ENCODE results near the gene SELE. TPM values are rescaled to one million over a fixed set of nuclear protein-coding genes. Genes with fewer than 3 reads are reported as not detected.

SELE gene
- total RNA-seq, 4 donors from 2014 or later = 0.09 to 0.20 TPM; not detected in 2

- in situ Hi-C loops (cut with MboI; ENCODE audit: low sequenced_read_pairs in 4 of 4) = no loop called here
Measured at GRCh38 chr1:169696273-169697100, 37.4 kb downstream of the SELE start.

GRCh38 chr1:169694304-169695075 lies 39.4 kb downstream of the SELE start:
- no peak for DNase-seq
- H3K27ac ChIP-seq = no peak overlapping the region
- H3K27me3 ChIP-seq = no peaks in the 10 kb centered on the region
- in situ Hi-C loops (cut with MboI; ENCODE audit: low sequenced_read_pairs in 4 of 4) (no loop called here), intact Hi-C loops (cut with DNase I; ENCODE audit: low total_unique reads) (no loop called here)
- no peaks in the 10 kb centered on the region for H3K36me3 ChIP-seq
- ATAC-seq = no peak
- H3K9me3 ChIP-seq = no peaks in the 10 kb centered on the region
- no peak for TF ChIP-seq POLR2A (IDR thresholded peaks at IDR 0.05)
- TF ChIP-seq, protein P1, sequence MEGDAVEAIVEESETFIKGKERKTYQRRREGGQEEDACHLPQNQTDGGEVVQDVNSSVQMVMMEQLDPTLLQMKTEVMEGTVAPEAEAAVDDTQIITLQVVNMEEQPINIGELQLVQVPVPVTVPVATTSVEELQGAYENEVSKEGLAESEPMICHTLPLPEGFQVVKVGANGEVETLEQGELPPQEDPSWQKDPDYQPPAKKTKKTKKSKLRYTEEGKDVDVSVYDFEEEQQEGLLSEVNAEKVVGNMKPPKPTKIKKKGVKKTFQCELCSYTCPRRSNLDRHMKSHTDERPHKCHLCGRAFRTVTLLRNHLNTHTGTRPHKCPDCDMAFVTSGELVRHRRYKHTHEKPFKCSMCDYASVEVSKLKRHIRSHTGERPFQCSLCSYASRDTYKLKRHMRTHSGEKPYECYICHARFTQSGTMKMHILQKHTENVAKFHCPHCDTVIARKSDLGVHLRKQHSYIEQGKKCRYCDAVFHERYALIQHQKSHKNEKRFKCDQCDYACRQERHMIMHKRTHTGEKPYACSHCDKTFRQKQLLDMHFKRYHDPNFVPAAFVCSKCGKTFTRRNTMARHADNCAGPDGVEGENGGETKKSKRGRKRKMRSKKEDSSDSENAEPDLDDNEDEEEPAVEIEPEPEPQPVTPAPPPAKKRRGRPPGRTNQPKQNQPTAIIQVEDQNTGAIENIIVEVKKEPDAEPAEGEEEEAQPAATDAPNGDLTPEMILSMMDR (IDR thresholded peaks at IDR 0.05 in 4 of 5, conservative IDR thresholded peaks at IDR 0.05 in 1 of 5) = no peak
- no peak overlapping the region for H3K4me3 ChIP-seq
- peaks cover 0 to 7% of the 10 kb centered on the region in 2 donors for H3K4me1 ChIP-seq

More at GRCh38 chr1:169696273-169697100, 37.4 kb downstream of the SELE start:
- H3K27ac ChIP-seq = no peak overlapping the region
- ATAC-seq (no peak), DNase-seq (no peak)
- H3K4me1 ChIP-seq = peaks cover 0 to 7% of the 10 kb centered on the region in 2 donors
- intact Hi-C loops (cut with DNase I; ENCODE audit: low total_unique reads) = no loop called here
- no peak overlapping the region for H3K4me3 ChIP-seq
- no peaks in the 10 kb centered on the region for H3K9me3 ChIP-seq
- TF ChIP-seq, protein P1 (IDR thresholded peaks at IDR 0.05 in 4 of 5, conservative IDR thresholded peaks at IDR 0.05 in 1 of 5) = no peak
- TF ChIP-seq POLR2A (IDR thresholded peaks at IDR 0.05) = no peak
- no peaks in the 10 kb centered on the region for H3K27me3 ChIP-seq
- H3K36me3 ChIP-seq = no peaks in the 10 kb centered on the region

- Histone ChIP-seq H3K27ac (no peak overlapping the region), H3K27me3 (no peaks in the 10 kb centered on the region), H3K4me1 (peaks cover 0 to 7% of the 10 kb centered on the region in 2 donors), H3K4me3 (no peak overlapping the region), H3K9me3 (no peaks in the 10 kb centered on the region), H3K36me3 (no peaks in the 10 kb centered on the region)
- intact Hi-C loops (cut with DNase I; ENCODE audit: low total_unique reads) = no loop called here
- no peak for DNase-seq
- no peak for ATAC-seq
- no peak for TF ChIP-seq POLR2A (IDR thresholded peaks at IDR 0.05)
- TF ChIP-seq, protein P1 (IDR thresholded peaks at IDR 0.05 in 4 of 5, conservative IDR thresholded peaks at IDR 0.05 in 1 of 5) = no peak
- in situ Hi-C loops (cut with MboI; ENCODE audit: low sequenced_read_pairs in 4 of 4) = no loop called here
Measured at GRCh38 chr1:169692756-169693460, 41.0 kb downstream of the SELE start.

DNA sequence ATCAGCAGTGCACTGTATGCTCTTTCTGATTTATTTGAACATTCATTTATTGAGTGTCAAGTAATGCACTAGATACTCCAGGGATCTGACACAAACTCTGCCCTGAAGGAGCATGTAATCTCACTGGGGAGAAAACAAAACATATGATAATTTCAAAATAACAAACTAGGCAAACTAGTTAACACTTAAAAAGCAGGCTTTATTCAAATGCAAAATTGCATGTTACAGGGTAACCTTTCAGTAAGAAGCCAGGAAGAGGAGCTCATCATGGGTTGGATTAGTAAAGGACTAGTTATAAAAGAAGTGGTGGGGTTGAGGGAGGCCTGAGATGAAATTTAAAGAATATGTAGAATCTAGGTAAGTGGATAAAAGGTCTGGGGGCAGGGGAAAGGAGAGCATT lies 43.4 kb downstream of the SELE start:
- Histone ChIP-seq H3K4me1 (peaks cover 0 to 7% of the 10 kb centered on the region in 2 donors), H3K36me3 (no peaks in the 10 kb centered on the region), H3K9me3 (no peaks in the 10 kb centered on the region), H3K27ac (no peak overlapping the region), H3K27me3 (no peaks in the 10 kb centered on the region), H3K4me3 (no peak overlapping the region)
- ATAC-seq (no peak), DNase-seq (no peak)
- intact Hi-C loops (cut with DNase I; ENCODE audit: low total_unique reads) (no loop called here), in situ Hi-C loops (cut with MboI; ENCODE audit: low sequenced_read_pairs in 4 of 4) (no loop called here)
- TF ChIP-seq POLR2A (IDR thresholded peaks at IDR 0.05) = no peak
- TF ChIP-seq, protein P1 (IDR thresholded peaks at IDR 0.05 in 4 of 5, conservative IDR thresholded peaks at IDR 0.05 in 1 of 5) = no peak
